Motor neuron (in vitro differentiated cells): ENCODE results near the gene TNFSF11. TPM values are rescaled to one million over a fixed set of nuclear protein-coding genes. Genes with fewer than 3 reads are reported as not detected.

Experiments used
- ATAC-seq, 8 experiments: fragments of 200-7000 bp; cut with Tn5 transposase; replicated peaks in 6 of 8; 2 replicates each; pipeline ENCODE4 v1.8.0; 2021; ENCODE audit warnings: mild to moderate bottlenecking in 8 of 8, moderate library complexity in 8 of 8
- H3K27ac ChIP-seq, 2 donors: fragments of 250-450 bp; sonication (Bioruptor Pico); 2 replicates each; pipeline ENCODE4 v1.9.0; 2021; ENCODE audit warnings: antibody characterized with exemption in 2 of 2, mild to moderate bottlenecking in 2 of 2, moderate library complexity in 1 of 2
- H3K4me1 ChIP-seq, 2 donors: fragments of 250-450 bp; sonication (Bioruptor Pico); replicated peaks in 1 of 2; 2 replicates each; pipeline ENCODE4 v1.6.1; 2021; ENCODE audit warnings: antibody characterized with exemption in 2 of 2, mild to moderate bottlenecking in 2 of 2, moderate library complexity in 1 of 2
- H3K4me3 ChIP-seq, 5 donors: fragments of 250-450 bp; sonication (Bioruptor Pico); 2 replicates each; pipeline ENCODE4 v1.9.0; 2021; ENCODE audit warnings: antibody characterized with exemption in 5 of 5, mild to moderate bottlenecking in 5 of 5, moderate library complexity in 4 of 5
- WGBS, 10 experiments: fragments of 450-650 bp; shearing (Covaris generic); methylation state at CpG; one replicate each; pipeline ENCODE4 v1.0.0; 2022; 5-methylcytosine and 5-hydroxymethylcytosine counted together
- in situ Hi-C, 9 experiments: fragments of 400-800 bp; cut with MboI; loops; one replicate each; pipeline ENCODE4 v1.15.0; 2021; ENCODE audit warnings: low sequenced_read_pairs in 9 of 9, low pct_unique_long_range_greater_than_20kb in 2 of 9; ENCODE audit not compliant: unreplicated experiment in 9 of 9
- total RNA-seq, 8 experiments: library from RNA; unstranded; fragments of 300-600 nt; gene quantifications; 2 replicates each; pipeline versions ENCODE4 v1.2.3 to v1.2.4, GENCODE V29; 2022

Gene TNFSF11
- total RNA-seq, 8 experiments from 2014 or later, result 0.16 to 0.50 (median 0.28) TPM; not detected in 3

- in situ Hi-C loops, result no loop called here
- peaks cover 0 to 3% of the 10 kb centered on the region in 2 donors for H3K4me1 ChIP-seq
- no peak overlapping the region for H3K4me3 ChIP-seq
- no peak for ATAC-seq
- H3K27ac ChIP-seq, result no peak overlapping the region
- WGBS, 10 experiments, result 20 to 100% (median 80%) methylated on average over 1 to 5 of the region's 5 CpGs; no CpG with 5 or more reads in 3 of the 10 experiments
Observed at GRCh38 chr13:42626176-42626860, 52.4 kb downstream of the TNFSF11 start.

DNA sequence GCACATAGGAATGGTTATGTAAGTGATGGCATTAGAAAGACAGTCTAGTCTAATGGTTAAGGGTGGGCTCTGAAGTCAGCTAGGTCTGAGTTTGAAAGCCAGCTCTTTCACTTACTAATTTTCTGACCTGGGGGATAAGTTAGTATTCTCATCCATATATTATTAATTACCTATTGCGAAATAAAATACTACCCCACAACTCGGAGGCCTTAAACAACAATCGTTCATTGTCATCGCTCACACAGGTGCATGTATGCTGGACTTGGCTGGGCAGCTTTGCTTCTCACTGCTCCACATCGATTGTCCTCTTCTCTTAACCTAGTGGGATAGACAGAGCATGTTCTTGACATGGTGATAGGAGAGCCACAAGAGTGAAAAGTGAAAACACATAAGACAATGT lies 54.7 kb downstream of the TNFSF11 start:
- no peaks in the 10 kb centered on the region for H3K4me1 ChIP-seq
- in situ Hi-C loops, result no loop called here
- no peak for ATAC-seq
- 33 to 100% (median 67%) methylated on average over 1 to 5 of the region's 5 CpGs; no CpG with 5 or more reads in 1 of the 10 experiments for WGBS, 10 experiments
- no peak overlapping the region for H3K4me3 ChIP-seq
- H3K27ac ChIP-seq, result no peak overlapping the region

- no peak for ATAC-seq
- WGBS, 10 experiments, result 71 to 100% (median 95%) methylated on average over 1 of the region's 1 CpG; no CpG with 5 or more reads in 6 of the 10 experiments
Observed at GRCh38 chr13:42631181-42631580, 57.2 kb downstream of the TNFSF11 start.

DNA sequence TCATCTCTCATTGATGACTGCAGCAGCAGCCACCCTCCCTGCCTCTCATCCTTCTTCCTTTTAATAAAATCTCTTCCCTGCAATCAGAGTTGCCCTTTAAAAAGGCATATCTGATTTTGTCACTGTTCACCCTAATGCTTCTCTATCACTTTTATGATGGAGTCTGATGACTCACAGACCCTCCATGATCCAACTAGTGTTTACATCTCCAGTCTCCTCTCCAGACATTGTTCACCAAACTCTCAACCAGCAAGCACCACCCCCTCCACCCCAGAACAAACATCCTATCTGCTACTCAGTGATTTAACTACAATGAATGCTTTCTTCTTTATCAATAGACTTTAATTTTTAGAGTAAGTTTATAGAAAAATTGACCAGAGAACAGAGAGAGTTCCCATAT lies 59.5 kb downstream of the TNFSF11 start:
- no peaks in the 10 kb centered on the region for H3K4me1 ChIP-seq
- no peak overlapping the region for H3K4me3 ChIP-seq
- in situ Hi-C loops, result no loop called here
- peak in 3 of 8 experiments; percentile 19 to 33 (median 19) for ATAC-seq
- H3K27ac ChIP-seq, result no peak overlapping the region

More at GRCh38 chr13:42631181-42631580, 57.2 kb downstream of the TNFSF11 start:
- no peak overlapping the region for H3K4me3 ChIP-seq
- H3K27ac ChIP-seq, result no peak overlapping the region
- H3K4me1 ChIP-seq, result no peaks in the 10 kb centered on the region
- in situ Hi-C loops, result no loop called here

GRCh38 chr13:42638101-42638500 lies 64.1 kb downstream of the TNFSF11 start:
- Histone ChIP-seq H3K4me3 (no peak overlapping the region), H3K4me1 (peaks cover 0 to 5% of the 10 kb centered on the region in 2 donors), H3K27ac (no peak overlapping the region)
- no peak for ATAC-seq
- WGBS, 10 experiments, result 26 to 86% (median 61%) methylated on average over 2 to 5 of the region's 5 CpGs; no CpG with 5 or more reads in 1 of the 10 experiments
- in situ Hi-C loops, result no loop called here

DNA sequence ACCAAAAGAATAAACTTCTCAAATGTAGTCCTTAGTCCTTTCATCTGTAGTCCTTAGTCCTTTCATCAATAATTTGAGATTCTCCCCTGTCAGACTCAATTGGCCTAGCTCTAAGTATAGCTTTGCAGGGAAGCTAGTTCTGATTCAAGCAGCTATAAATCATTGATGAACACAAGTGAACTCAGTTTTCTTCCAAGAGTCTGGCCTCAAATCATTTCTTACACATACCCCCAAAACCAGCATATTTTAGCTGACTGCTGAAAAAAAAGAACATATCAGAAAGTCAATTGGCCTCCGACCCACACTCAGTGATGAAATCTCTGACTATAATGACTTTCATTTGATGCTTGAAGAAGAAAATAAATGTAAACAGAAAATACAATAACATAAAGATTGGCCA lies 64.9 kb downstream of the TNFSF11 start:
- Histone ChIP-seq H3K4me1 (peaks cover 0 to 5% of the 10 kb centered on the region in 2 donors), H3K4me3 (no peak overlapping the region), H3K27ac (no peak overlapping the region)
- 0 to 64% (median 50%) methylated on average over 1 of the region's 1 CpG; no CpG with 5 or more reads in 5 of the 10 experiments for WGBS, 10 experiments
- ATAC-seq, result peak in 5 of 8 experiments; percentile 49 to 71 (median 66)
- in situ Hi-C loops, result no loop called here

GRCh38 chr13:42643076-42643475 lies 69.1 kb downstream of the TNFSF11 start:
- Histone ChIP-seq H3K4me3 (no peak overlapping the region), H3K4me1 (peaks cover 0 to 12% of the 10 kb centered on the region in 2 donors), H3K27ac (no peak overlapping the region)
- in situ Hi-C loops, result no loop called here
- WGBS, 10 experiments, result 90 to 100% (median 100%) methylated on average over 1 to 7 of the region's 14 CpGs; no CpG with 5 or more reads in 4 of the 10 experiments
- ATAC-seq, result no peak

GRCh38 chr13:42644841-42645240 lies 70.9 kb downstream of the TNFSF11 start:
- WGBS, 10 experiments, result 56 to 100% (median 93%) methylated on average over 1 to 3 of the region's 3 CpGs

GRCh38 chr13:42645717-42646116 lies 71.8 kb downstream of the TNFSF11 start:
- WGBS, 10 experiments, result 67 to 100% (median 100%) methylated on average over 1 of the region's 1 CpG; no CpG with 5 or more reads in 5 of the 10 experiments
- Histone ChIP-seq H3K4me1 (peaks cover 0 to 7% of the 10 kb centered on the region in 2 donors), H3K4me3 (no peak overlapping the region), H3K27ac (no peak overlapping the region)
- in situ Hi-C loops, result no loop called here
- ATAC-seq, result no peak

More at GRCh38 chr13:42644841-42645240, 70.9 kb downstream of the TNFSF11 start:
- H3K27ac ChIP-seq, result no peak overlapping the region
- in situ Hi-C loops, result no loop called here
- no peak overlapping the region for H3K4me3 ChIP-seq
- peaks cover 0 to 7% of the 10 kb centered on the region in 2 donors for H3K4me1 ChIP-seq
- ATAC-seq, result no peak

DNA sequence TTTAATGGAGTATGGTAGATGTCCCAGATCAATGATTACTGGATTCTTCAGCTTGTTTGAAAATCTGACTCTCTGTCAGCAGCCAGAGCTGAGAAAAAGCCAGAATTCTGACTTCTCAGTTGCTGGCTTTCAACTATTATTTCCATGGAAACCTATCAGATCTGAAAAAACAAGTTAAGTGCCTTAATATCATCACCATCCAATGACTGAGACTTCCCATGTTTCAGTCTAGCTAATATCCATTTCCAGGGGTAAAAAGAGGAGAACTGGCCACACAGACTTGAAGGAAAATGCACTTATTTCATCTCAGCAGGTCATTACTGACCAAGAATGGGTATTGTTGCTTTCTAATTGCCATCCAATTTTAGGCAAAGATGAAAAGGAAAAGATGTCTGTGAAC lies 75.2 kb downstream of the TNFSF11 start:
- in situ Hi-C loops, result no loop called here
- H3K4me1 ChIP-seq, result peaks cover 12 to 18% of the 10 kb centered on the region in 2 donors
- H3K4me3 ChIP-seq, result no peak overlapping the region
- H3K27ac ChIP-seq, result no peak overlapping the region
- no peak for ATAC-seq

DNA sequence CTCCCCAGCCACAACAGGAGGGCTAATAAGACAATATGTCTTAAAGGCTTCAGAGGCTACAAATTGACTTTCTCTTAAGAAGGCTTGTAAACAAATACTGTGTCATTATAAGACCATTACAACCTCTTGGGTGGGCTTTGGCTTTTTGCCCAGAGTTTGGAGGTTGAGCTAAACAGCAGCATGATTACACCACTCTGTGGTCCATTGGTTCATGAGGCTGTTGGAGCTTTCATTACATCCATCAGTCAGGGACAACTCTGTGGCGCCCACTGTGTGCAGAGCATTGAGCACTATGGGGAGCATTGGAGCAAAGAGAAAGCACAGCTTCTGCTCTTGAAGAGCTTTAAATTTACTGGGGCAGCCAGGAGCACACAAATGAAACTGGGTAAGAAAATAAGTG lies 75.9 kb downstream of the TNFSF11 start:
- in situ Hi-C loops, result no loop called here

DNA sequence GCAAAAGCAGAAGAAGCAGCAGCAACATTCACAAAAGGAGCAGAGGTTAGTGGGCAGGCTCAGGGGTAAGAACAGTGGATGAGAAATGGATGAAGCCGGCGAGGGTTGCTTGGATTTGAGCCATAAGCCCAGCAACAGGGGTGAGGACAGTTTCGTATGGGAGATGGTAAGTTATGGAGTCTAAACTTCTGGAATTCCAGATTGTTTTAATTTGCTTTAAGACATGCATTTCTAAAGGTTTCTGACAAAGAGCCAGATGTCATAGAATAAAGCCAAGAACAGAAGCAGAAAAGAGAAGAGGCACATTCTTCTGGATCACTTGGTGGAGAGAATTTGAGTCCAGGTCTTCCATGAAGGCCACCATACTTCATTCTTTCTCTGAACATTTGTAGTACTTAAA lies 76.6 kb downstream of the TNFSF11 start:
- Histone ChIP-seq H3K4me3 (no peak overlapping the region), H3K4me1 (peaks cover 12 to 19% of the 10 kb centered on the region in 2 donors), H3K27ac (no peak overlapping the region)
- WGBS, 10 experiments, result 0 to 81% (median 0%) methylated on average over 1 to 3 of the region's 3 CpGs; no CpG with 5 or more reads in 7 of the 10 experiments
- no peak for ATAC-seq
- in situ Hi-C loops, result no loop called here

More for the DNA sequence above, 75.9 kb downstream of the TNFSF11 start:
- peaks cover 12 to 19% of the 10 kb centered on the region in 2 donors for H3K4me1 ChIP-seq
- no peak for ATAC-seq
- H3K27ac ChIP-seq, result no peak overlapping the region
- H3K4me3 ChIP-seq, result no peak overlapping the region
- 67 to 100% (median 83%) methylated on average over 1 of the region's 1 CpG; no CpG with 5 or more reads in 6 of the 10 experiments for WGBS, 10 experiments

DNA sequence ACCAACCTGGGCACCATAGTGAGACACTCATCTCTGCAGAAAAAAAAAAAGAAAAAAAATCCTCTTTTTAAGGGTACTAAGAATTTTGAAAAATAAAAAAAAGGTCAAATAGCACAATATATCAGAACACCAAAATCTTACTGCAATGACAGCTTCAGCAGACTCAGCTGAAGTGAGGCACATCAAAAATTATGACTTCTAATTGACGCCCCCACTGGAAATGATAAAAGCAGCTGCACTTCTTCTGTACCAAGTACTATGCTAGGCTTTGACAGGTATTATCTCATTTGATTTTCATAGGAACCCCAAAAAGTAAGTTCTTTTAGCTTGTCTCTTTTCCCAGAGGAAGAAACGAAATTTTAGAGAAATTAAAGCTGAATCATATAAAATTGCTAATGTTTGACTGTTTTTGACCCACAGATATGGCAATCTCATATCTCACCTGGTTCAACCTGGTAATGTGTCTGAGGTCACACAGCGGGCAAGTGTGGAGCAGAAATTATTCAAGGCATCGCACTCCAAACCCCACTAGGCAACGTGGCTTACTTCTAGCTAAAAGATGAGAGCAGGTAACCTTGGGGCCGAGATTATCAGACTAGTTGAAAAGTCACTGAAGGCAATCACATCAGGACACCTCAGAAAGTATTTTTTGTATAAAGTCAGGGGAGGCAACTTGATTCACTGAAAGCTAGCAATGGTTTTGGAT lies 78.1 kb downstream of the TNFSF11 start:
- in situ Hi-C loops, result no loop called here

More for the DNA sequence above, 78.1 kb downstream of the TNFSF11 start:
- no peak for ATAC-seq
- Histone ChIP-seq H3K4me3 (no peak overlapping the region), H3K27ac (no peak overlapping the region), H3K4me1 (peaks cover 16 to 24% of the 10 kb centered on the region in 2 donors)
- WGBS, 10 experiments, result 22 to 100% (median 87%) methylated on average over 1 to 6 of the region's 6 CpGs; no CpG with 5 or more reads in 1 of the 10 experiments
